ENCODE data around the gene NR1D2.

The NR1D2 gene

DNA sequence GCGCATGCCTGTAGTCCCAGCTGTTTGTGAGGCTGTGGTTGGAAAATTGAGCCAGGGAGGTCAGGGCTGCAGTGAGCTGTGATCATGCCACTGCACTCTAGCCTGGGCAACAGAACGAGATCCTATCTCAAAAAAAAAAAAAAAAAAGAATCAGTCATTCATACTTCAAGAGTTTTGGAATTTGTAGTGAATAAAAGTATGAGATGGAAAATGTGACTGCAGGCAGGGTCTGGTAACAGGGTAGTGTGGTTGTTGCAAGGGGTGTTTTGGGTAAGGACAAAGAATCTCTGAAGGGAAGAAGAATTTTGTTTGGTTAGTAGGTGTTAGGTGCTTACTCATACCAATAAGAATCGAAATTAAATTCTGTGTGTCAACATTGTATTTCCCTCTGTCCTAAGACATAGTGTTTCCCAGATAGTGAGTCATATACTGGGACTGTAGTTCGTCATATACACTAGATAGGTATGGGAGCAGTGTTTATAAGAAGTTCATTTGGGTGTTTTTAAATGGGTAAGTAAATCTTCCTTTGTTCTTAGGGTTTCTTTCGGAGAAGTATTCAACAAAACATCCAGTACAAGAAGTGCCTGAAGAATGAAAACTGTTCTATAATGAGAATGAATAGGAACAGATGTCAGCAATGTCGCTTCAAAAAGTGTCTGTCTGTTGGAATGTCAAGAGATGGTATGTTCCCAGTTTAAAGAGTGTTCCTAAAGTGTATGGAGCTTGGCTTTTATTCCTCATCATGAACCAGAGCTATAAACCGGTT is 14.2 kb downstream of the NR1D2 start:
- H3K4me1 ChIP-seq (ENCODE audit: control insufficient read depth in 2 of 2, insufficient read depth in 2 of 2, low read length in 2 of 2), result peaks cover 4 to 15% of the 10 kb centered on the region in 2 donors

DNA sequence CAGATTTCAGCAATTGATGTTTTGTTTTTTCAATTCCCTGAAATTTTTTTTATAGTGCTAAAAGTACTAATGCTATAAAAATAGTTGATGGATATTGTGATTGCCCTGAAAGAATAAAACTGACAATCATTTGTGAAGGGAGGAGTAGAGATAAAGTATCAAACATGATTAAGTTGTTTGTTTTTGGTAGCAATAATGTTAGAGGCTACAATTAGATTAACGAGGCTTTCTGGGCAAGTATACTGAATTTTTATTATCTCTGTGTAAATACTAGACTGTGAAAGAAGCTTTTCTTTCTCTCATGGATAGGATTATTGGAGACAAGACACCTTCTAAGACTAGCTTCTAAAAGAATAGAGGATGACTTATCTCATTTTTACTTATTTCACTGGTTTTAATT is 15.6 kb downstream of the NR1D2 start:
- Histone ChIP-seq H3K9ac (ENCODE audit: low read depth in 1 of 2, low read length in 2 of 2) (no peak overlapping the region), H3K27ac (ENCODE audit: low read depth in 2 of 2, low read length in 2 of 2) (no peak overlapping the region), H3K36me3 (ENCODE audit: control insufficient read depth in 2 of 2, insufficient read depth in 2 of 2, low read length in 2 of 2) (peaks cover 15 to 30% of the 10 kb centered on the region in 2 donors), H3K4me1 (ENCODE audit: control insufficient read depth in 2 of 2, insufficient read depth in 2 of 2, low read length in 2 of 2) (peaks cover 2 to 12% of the 10 kb centered on the region in 2 donors), H3K4me3 (ENCODE audit: low read length in 2 of 2) (no peak overlapping the region), H3K27me3 (ENCODE audit: control insufficient read depth in 2 of 2, insufficient read depth in 2 of 2, low read length in 2 of 2) (no peaks in the 10 kb centered on the region), H3K9me3 (ENCODE audit: control insufficient read depth in 2 of 2, low read length in 2 of 2) (no peaks in the 10 kb centered on the region)

More for the DNA sequence above, 14.2 kb downstream of the NR1D2 start:
- H3K27ac ChIP-seq (ENCODE audit: low read depth in 2 of 2, low read length in 2 of 2), result peak overlapping the region in 1 of 2 donors; percentile 53
- H3K9me3 ChIP-seq (ENCODE audit: control insufficient read depth in 2 of 2, low read length in 2 of 2), result no peaks in the 10 kb centered on the region
- no peaks in the 10 kb centered on the region for H3K27me3 ChIP-seq (ENCODE audit: control insufficient read depth in 2 of 2, insufficient read depth in 2 of 2, low read length in 2 of 2)
- H3K4me3 ChIP-seq (ENCODE audit: low read length in 2 of 2), result no peak overlapping the region
- peaks cover 14 to 24% of the 10 kb centered on the region in 2 donors for H3K36me3 ChIP-seq (ENCODE audit: control insufficient read depth in 2 of 2, insufficient read depth in 2 of 2, low read length in 2 of 2)
- H3K9ac ChIP-seq (ENCODE audit: low read depth in 1 of 2, low read length in 2 of 2), result no peak overlapping the region

DNA sequence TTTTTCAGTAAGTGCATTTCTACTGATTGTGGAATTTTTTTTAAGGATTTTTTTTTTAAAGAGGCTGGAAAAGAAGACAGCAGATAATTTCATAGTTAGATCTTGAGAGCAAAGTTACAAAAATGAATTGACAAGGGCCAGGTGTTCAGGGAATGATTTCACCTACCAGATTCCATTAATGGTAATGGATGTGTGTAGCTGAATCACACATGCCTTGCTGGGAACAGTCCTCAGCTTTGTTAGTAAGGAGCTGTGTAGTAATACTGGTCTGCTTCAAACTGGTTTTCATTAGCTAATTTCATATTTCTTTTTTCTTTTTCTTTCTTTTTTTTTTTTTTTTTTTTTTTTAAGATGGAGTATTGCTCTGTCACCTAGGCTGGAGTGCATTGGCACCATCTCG is 16.0 kb downstream of the NR1D2 start:
- peaks cover 19 to 32% of the 10 kb centered on the region in 2 donors for H3K36me3 ChIP-seq (ENCODE audit: control insufficient read depth in 2 of 2, insufficient read depth in 2 of 2, low read length in 2 of 2)
- peaks cover 2 to 12% of the 10 kb centered on the region in 2 donors for H3K4me1 ChIP-seq (ENCODE audit: control insufficient read depth in 2 of 2, insufficient read depth in 2 of 2, low read length in 2 of 2)
- H3K27me3 ChIP-seq (ENCODE audit: control insufficient read depth in 2 of 2, insufficient read depth in 2 of 2, low read length in 2 of 2), result no peaks in the 10 kb centered on the region
- H3K4me3 ChIP-seq (ENCODE audit: low read length in 2 of 2), result no peak overlapping the region
- H3K27ac ChIP-seq (ENCODE audit: low read depth in 2 of 2, low read length in 2 of 2), result no peak overlapping the region
- H3K9ac ChIP-seq (ENCODE audit: low read depth in 1 of 2, low read length in 2 of 2), result no peak overlapping the region
- no peaks in the 10 kb centered on the region for H3K9me3 ChIP-seq (ENCODE audit: control insufficient read depth in 2 of 2, low read length in 2 of 2)

DNA sequence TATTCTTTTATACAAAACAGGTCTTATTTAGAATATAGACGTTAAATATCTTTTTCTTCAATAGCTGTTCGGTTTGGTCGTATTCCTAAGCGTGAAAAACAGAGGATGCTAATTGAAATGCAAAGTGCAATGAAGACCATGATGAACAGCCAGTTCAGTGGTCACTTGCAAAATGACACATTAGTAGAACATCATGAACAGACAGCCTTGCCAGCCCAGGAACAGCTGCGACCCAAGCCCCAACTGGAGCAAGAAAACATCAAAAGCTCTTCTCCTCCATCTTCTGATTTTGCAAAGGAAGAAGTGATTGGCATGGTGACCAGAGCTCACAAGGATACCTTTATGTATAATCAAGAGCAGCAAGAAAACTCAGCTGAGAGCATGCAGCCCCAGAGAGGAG is 16.8 kb downstream of the NR1D2 start:
- H3K9ac ChIP-seq (ENCODE audit: low read depth in 1 of 2, low read length in 2 of 2), result no peak overlapping the region
- peaks cover 2 to 12% of the 10 kb centered on the region in 2 donors for H3K4me1 ChIP-seq (ENCODE audit: control insufficient read depth in 2 of 2, insufficient read depth in 2 of 2, low read length in 2 of 2)
- no peaks in the 10 kb centered on the region for H3K27me3 ChIP-seq (ENCODE audit: control insufficient read depth in 2 of 2, insufficient read depth in 2 of 2, low read length in 2 of 2)
- H3K9me3 ChIP-seq (ENCODE audit: control insufficient read depth in 2 of 2, low read length in 2 of 2), result no peaks in the 10 kb centered on the region
- peaks cover 19 to 27% of the 10 kb centered on the region in 2 donors for H3K36me3 ChIP-seq (ENCODE audit: control insufficient read depth in 2 of 2, insufficient read depth in 2 of 2, low read length in 2 of 2)
- no peak overlapping the region for H3K4me3 ChIP-seq (ENCODE audit: low read length in 2 of 2)
- no peak overlapping the region for H3K27ac ChIP-seq (ENCODE audit: low read depth in 2 of 2, low read length in 2 of 2)

DNA sequence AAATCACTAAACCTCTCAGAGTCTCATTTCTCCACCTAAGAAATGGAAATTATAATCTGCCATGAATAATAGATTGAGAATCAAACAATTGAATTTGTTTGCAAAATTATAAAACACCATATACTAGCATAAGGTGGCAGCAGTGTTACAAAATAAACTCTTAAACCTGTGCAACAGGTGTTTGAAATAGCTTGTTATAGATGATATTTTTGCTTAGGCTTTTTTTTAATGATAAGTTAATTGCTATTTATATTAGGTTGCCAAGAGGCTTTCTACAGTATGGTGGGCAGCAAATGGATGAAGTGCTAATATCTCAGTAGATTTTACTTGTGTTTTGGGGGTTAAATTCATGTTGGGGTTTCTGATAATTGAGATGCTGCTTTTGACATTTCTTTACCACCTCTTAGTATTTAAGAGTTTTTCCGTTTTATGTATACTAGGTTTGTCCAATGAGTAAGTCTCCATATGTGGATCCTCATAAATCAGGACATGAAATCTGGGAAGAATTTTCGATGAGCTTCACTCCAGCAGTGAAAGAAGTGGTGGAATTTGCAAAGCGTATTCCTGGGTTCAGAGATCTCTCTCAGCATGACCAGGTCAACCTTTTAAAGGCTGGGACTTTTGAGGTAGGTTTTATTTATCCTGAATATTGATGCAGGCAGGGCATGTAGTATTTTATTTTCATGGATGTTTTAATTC is 19.6 kb downstream of the NR1D2 start:
- Histone ChIP-seq H3K4me3 (ENCODE audit: low read length in 2 of 2) (no peak overlapping the region), H3K9ac (ENCODE audit: low read depth in 1 of 2, low read length in 2 of 2) (no peak overlapping the region), H3K36me3 (ENCODE audit: control insufficient read depth in 2 of 2, insufficient read depth in 2 of 2, low read length in 2 of 2) (peaks cover 23 to 30% of the 10 kb centered on the region in 2 donors), H3K4me1 (ENCODE audit: control insufficient read depth in 2 of 2, insufficient read depth in 2 of 2, low read length in 2 of 2) (peaks cover 2 to 5% of the 10 kb centered on the region in 2 donors), H3K9me3 (ENCODE audit: control insufficient read depth in 2 of 2, low read length in 2 of 2) (no peaks in the 10 kb centered on the region), H3K27ac (ENCODE audit: low read depth in 2 of 2, low read length in 2 of 2) (no peak overlapping the region), H3K27me3 (ENCODE audit: control insufficient read depth in 2 of 2, insufficient read depth in 2 of 2, low read length in 2 of 2) (no peaks in the 10 kb centered on the region)

DNA sequence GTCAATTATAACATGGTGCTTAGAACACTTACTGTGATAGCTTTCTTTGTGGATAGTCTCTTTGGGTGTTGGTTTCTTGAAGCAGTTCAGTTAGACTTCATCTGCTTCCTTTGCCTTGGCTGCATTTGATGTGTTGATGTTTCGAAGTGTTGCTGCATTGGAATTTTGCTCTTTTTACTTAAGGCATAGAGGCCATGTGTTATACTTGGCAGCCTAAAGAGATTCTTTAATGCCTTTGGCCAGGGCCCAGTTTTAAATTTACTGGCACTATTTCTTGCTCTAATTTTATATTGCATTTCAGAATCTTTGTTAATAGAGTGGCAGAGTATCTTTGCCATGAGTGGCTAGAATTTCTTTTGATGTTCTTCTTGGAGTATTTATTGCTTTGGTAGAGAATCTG is 21.2 kb downstream of the NR1D2 start:
- peaks cover 0 to 2% of the 10 kb centered on the region in 2 donors for H3K4me1 ChIP-seq (ENCODE audit: control insufficient read depth in 2 of 2, insufficient read depth in 2 of 2, low read length in 2 of 2)
- no peak overlapping the region for H3K9ac ChIP-seq (ENCODE audit: low read depth in 1 of 2, low read length in 2 of 2)
- H3K27ac ChIP-seq (ENCODE audit: low read depth in 2 of 2, low read length in 2 of 2), result no peak overlapping the region
- H3K36me3 ChIP-seq (ENCODE audit: control insufficient read depth in 2 of 2, insufficient read depth in 2 of 2, low read length in 2 of 2), result peaks cover 23 to 33% of the 10 kb centered on the region in 2 donors
- H3K4me3 ChIP-seq (ENCODE audit: low read length in 2 of 2), result no peak overlapping the region
- no peaks in the 10 kb centered on the region for H3K9me3 ChIP-seq (ENCODE audit: control insufficient read depth in 2 of 2, low read length in 2 of 2)
- H3K27me3 ChIP-seq (ENCODE audit: control insufficient read depth in 2 of 2, insufficient read depth in 2 of 2, low read length in 2 of 2), result no peaks in the 10 kb centered on the region

DNA sequence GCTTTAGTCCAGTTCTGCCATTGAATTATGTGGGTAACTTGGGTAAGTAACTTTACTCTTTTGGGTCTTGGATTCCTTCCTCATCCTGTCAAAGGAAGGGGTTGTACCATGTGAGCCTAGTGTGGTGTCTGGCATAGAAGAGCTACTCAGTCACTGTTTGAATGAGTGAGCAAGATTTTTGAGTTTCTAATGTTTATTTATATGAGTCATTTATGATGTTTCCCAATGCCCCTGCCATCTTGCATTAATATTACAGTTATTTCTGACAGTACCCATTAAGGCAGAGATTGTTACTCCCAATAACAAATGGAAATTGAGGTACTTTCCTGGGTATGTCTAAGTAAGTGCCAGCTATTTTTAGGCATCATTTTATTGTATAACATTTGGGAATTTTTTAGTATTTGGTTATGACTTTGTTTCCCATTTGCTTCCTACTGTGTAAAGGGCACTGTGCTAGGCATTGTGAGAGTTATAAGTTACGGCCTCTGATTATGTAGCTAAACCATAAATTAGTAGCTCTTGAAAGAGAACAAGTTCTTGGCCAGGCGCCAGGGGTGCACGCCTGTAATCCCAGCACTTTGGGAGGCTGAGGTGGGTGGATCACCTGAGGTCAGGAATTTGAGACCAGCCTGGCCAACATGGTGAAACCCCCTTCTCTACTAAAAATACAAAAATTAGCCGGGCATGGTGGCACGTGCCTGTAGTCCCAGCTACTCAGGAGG is 23.5 kb downstream of the NR1D2 start:
- Histone ChIP-seq H3K27me3 (ENCODE audit: control insufficient read depth in 2 of 2, insufficient read depth in 2 of 2, low read length in 2 of 2) (no peaks in the 10 kb centered on the region), H3K9ac (ENCODE audit: low read depth in 1 of 2, low read length in 2 of 2) (no peak overlapping the region), H3K27ac (ENCODE audit: low read depth in 2 of 2, low read length in 2 of 2) (no peak overlapping the region), H3K36me3 (ENCODE audit: control insufficient read depth in 2 of 2, insufficient read depth in 2 of 2, low read length in 2 of 2) (peaks cover 21 to 32% of the 10 kb centered on the region in 2 donors), H3K4me1 (ENCODE audit: control insufficient read depth in 2 of 2, insufficient read depth in 2 of 2, low read length in 2 of 2) (peaks cover 0 to 2% of the 10 kb centered on the region in 2 donors), H3K9me3 (ENCODE audit: control insufficient read depth in 2 of 2, low read length in 2 of 2) (no peaks in the 10 kb centered on the region), H3K4me3 (ENCODE audit: low read length in 2 of 2) (no peak overlapping the region)

DNA sequence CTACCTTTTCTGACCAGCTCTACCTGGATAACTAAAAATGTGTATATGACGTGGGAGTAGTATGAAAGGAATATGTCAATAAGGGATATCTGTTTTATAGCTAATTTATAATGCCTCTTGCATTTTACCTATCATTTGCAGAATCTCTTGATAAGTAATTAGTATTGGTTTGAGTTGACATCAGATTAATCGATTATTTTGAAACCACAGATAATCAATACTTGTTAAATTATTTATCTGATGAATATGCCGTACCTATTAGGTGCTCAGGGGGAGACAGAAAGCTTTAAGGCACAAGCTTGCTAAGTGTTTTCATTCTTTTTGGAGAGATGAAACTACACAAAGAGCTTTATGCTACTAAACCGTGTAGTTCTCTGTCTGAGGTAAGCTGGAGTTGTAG is 24.3 kb downstream of the NR1D2 start:
- Histone ChIP-seq H3K27ac (ENCODE audit: low read depth in 2 of 2, low read length in 2 of 2) (no peak overlapping the region), H3K4me3 (ENCODE audit: low read length in 2 of 2) (no peak overlapping the region), H3K36me3 (ENCODE audit: control insufficient read depth in 2 of 2, insufficient read depth in 2 of 2, low read length in 2 of 2) (peaks cover 21 to 32% of the 10 kb centered on the region in 2 donors), H3K9ac (ENCODE audit: low read depth in 1 of 2, low read length in 2 of 2) (no peak overlapping the region), H3K9me3 (ENCODE audit: control insufficient read depth in 2 of 2, low read length in 2 of 2) (no peaks in the 10 kb centered on the region), H3K4me1 (ENCODE audit: control insufficient read depth in 2 of 2, insufficient read depth in 2 of 2, low read length in 2 of 2) (peaks cover 0 to 2% of the 10 kb centered on the region in 2 donors), H3K27me3 (ENCODE audit: control insufficient read depth in 2 of 2, insufficient read depth in 2 of 2, low read length in 2 of 2) (no peaks in the 10 kb centered on the region)

DNA sequence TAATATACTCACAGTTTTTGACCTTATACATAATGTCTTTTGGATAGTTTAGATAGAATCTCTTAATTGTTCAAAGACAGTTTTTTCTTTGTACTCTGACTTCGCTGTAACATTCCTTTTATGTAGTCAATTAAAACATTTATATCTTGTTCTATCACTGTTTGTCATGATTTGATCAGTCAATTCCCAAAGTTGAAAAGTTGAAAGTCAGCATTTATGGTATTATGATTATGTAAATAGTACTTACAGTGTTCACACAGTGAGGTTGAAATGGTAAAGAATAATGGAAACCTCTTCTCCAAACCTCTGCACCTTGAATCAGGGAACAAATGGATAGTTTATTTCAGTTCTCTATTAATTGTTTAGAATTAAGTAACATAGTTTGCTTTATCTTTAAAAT is 26.6 kb downstream of the NR1D2 start:
- Histone ChIP-seq H3K27me3 (ENCODE audit: control insufficient read depth in 2 of 2, insufficient read depth in 2 of 2, low read length in 2 of 2) (no peaks in the 10 kb centered on the region), H3K36me3 (ENCODE audit: control insufficient read depth in 2 of 2, insufficient read depth in 2 of 2, low read length in 2 of 2) (peaks cover 18 to 28% of the 10 kb centered on the region in 2 donors), H3K4me3 (ENCODE audit: low read length in 2 of 2) (no peak overlapping the region), H3K4me1 (ENCODE audit: control insufficient read depth in 2 of 2, insufficient read depth in 2 of 2, low read length in 2 of 2) (no peaks in the 10 kb centered on the region), H3K9me3 (ENCODE audit: control insufficient read depth in 2 of 2, low read length in 2 of 2) (no peaks in the 10 kb centered on the region), H3K27ac (ENCODE audit: low read depth in 2 of 2, low read length in 2 of 2) (no peak overlapping the region), H3K9ac (ENCODE audit: low read depth in 1 of 2, low read length in 2 of 2) (no peak overlapping the region)

DNA sequence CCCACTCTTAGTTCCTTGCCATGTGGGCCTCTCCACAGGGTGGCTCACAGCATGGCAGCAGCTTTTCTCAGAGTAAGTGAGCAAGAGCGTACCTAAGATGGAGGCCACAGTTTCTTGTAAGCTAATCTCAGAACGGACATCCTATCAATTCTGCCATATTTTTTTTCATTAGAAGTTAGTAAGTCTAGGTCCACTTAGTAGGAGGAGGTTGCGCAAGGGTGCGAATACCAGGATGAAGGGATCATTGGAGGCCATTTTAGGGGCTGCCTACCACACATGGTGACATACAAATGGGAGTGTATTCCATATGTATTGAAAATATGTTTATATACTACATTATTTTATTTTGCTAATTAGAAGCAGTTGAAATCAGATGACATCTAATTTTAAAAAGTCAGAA is 31.5 kb downstream of the NR1D2 start:
- H3K4me1 ChIP-seq (ENCODE audit: control insufficient read depth in 2 of 2, insufficient read depth in 2 of 2, low read length in 2 of 2), result no peaks in the 10 kb centered on the region
- no peak overlapping the region for H3K9ac ChIP-seq (ENCODE audit: low read depth in 1 of 2, low read length in 2 of 2)
- no peaks in the 10 kb centered on the region for H3K9me3 ChIP-seq (ENCODE audit: control insufficient read depth in 2 of 2, low read length in 2 of 2)
- no peak overlapping the region for H3K27ac ChIP-seq (ENCODE audit: low read depth in 2 of 2, low read length in 2 of 2)
- H3K27me3 ChIP-seq (ENCODE audit: control insufficient read depth in 2 of 2, insufficient read depth in 2 of 2, low read length in 2 of 2), result no peaks in the 10 kb centered on the region
- no peak overlapping the region for H3K4me3 ChIP-seq (ENCODE audit: low read length in 2 of 2)
- peaks cover 24 to 28% of the 10 kb centered on the region in 2 donors for H3K36me3 ChIP-seq (ENCODE audit: control insufficient read depth in 2 of 2, insufficient read depth in 2 of 2, low read length in 2 of 2)
